ENCODE results near the gene ZNF610. TPM values are rescaled to one million over a fixed set of nuclear protein-coding genes. Genes with fewer than 3 reads are reported as not detected.
"Not testable (repeated sequence)": the region's sequence is repeated elsewhere in the genome, so short reads cannot be mapped to it uniquely, and the experiment has no call there.

ZNF610 gene
- total RNA-seq, 1 donor from 2014 or later, result 18.0 TPM

DNA sequence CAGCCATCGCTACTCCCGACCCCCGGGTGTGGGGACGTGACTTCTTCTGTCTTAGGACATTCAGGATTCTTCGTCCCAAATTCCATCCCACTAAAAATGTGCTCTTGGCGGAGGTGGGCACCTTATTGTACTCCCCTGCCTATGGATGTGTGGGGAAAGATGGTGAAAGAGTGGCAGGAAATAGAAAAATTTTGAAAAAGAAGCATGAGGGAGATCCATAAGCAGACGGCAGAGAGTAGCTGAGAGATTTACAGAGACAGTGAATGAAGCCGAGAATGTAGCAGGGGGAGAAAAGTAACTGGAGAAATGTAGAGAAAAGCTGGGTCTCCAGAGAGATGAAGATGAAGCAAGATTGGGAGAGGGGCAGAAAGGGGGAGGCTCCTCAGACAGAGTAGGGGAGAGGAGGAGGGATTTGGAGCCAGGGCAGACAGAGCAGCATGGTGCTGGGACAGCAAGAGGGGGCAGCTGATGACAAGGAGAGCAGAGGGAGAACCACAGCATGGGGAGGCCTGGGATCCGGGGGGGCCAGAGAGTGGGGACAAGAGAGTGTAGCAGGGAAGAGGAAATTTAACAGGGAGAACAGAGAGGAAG is 843 bp downstream of the ZNF610 start:
- Mint-ChIP-seq H3K4me3 (peak overlapping the region; percentile 97), H3K36me3 (peaks cover 29% of the 10 kb centered on the region), H3K27ac (peak overlapping the region; percentile 93), H3K27me3 (no peaks in the 10 kb centered on the region), H3K9me3 (no peaks in the 10 kb centered on the region), H3K4me1 (ENCODE audit: unreplicated experiment) (peaks cover 13% of the 10 kb centered on the region)
- DNase-seq (ENCODE audit: extremely low spot score, unreplicated experiment), result no peak
- TF ChIP-seq, protein P1, sequence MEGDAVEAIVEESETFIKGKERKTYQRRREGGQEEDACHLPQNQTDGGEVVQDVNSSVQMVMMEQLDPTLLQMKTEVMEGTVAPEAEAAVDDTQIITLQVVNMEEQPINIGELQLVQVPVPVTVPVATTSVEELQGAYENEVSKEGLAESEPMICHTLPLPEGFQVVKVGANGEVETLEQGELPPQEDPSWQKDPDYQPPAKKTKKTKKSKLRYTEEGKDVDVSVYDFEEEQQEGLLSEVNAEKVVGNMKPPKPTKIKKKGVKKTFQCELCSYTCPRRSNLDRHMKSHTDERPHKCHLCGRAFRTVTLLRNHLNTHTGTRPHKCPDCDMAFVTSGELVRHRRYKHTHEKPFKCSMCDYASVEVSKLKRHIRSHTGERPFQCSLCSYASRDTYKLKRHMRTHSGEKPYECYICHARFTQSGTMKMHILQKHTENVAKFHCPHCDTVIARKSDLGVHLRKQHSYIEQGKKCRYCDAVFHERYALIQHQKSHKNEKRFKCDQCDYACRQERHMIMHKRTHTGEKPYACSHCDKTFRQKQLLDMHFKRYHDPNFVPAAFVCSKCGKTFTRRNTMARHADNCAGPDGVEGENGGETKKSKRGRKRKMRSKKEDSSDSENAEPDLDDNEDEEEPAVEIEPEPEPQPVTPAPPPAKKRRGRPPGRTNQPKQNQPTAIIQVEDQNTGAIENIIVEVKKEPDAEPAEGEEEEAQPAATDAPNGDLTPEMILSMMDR (conservative IDR thresholded peaks at IDR 0.05), result no peak

DNA sequence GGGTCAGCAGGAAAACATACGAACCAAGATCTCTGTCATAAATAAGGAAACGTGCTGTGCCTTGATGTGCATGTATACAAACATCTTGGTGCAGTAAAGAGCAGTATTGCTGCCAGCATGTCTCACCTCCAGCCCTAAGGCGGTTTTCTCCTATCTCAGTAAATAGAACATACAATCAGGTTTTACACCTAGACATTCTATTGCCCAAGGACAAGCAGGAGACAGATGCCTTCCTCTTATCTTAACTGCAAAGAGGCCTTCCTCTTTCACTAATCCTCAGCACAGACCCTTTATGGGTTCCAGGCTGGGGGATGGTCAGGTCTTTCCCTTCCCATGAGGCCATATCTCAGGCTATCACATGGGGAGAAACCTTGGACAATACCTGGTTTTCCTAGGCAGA is 3.0 kb downstream of the ZNF610 start:
- peak overlapping the region; percentile 55 for H3K27ac Mint-ChIP-seq
- peak overlapping the region; percentile 71 for H3K4me3 Mint-ChIP-seq
- H3K36me3 Mint-ChIP-seq, result peaks cover 30% of the 10 kb centered on the region
- peaks cover 18% of the 10 kb centered on the region for H3K4me1 Mint-ChIP-seq (ENCODE audit: unreplicated experiment)
- H3K27me3 Mint-ChIP-seq; DNase-seq (ENCODE audit: extremely low spot score, unreplicated experiment); H3K9me3 Mint-ChIP-seq: not testable (repeated sequence)

DNA sequence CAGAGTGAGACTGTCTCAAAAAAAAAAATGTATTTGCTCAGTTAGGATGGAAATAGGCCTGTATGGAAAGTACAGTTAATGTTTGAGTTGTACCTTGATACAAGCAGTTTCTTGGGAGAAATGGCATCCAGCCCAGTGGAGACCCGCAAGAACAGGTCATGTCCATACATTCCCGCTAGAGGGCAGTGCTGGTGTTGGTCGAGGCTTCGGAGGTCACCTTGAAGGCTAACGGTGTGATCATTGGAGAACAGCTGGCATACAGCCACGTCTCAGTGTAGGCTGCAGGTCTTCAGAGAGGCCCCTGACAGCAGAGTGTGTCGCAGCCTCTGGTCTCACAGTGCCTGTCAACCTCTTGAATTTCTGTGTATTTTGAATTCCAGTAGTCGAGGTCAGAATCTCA is 7.5 kb downstream of the ZNF610 start:
- peaks cover 5% of the 10 kb centered on the region for H3K4me1 Mint-ChIP-seq (ENCODE audit: unreplicated experiment)
- H3K27me3 Mint-ChIP-seq, result no peaks in the 10 kb centered on the region
- peak; percentile 71 for DNase-seq (ENCODE audit: extremely low spot score, unreplicated experiment)
- peaks cover 3% of the 10 kb centered on the region for H3K9me3 Mint-ChIP-seq
- TF ChIP-seq, protein P1 (conservative IDR thresholded peaks at IDR 0.05), result peak; percentile 77
- H3K4me3 Mint-ChIP-seq, result no peak overlapping the region
- H3K27ac Mint-ChIP-seq, result peak overlapping the region; percentile 56
- H3K36me3 Mint-ChIP-seq, result peaks cover 25% of the 10 kb centered on the region

DNA sequence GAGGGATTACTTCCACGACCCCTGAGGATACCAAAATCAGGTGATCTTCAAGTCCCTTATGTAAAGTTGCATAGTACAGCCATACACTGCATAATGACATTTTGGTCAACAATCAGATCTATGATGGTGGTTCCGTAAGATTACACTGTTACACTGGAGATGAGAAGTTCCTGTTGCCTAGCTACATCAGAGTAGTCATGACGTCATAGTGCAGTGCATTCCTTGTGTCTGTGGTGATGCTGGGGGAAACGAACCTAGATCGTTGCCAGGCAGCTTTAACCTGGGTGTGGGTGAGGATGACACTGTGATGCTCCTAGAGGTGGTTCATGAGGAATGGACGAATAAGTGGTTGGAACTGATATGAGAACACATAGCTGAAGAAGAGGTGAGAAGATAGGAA is 9.1 kb downstream of the ZNF610 start:
- Mint-ChIP-seq H3K36me3 (peaks cover 27% of the 10 kb centered on the region), H3K4me1 (ENCODE audit: unreplicated experiment) (peaks cover 5% of the 10 kb centered on the region), H3K9me3 (peaks cover 3% of the 10 kb centered on the region), H3K27ac (peak overlapping the region; percentile 11), H3K27me3 (no peaks in the 10 kb centered on the region), H3K4me3 (no peak overlapping the region)
- TF ChIP-seq, protein P1 (conservative IDR thresholded peaks at IDR 0.05), result no peak
- DNase-seq (ENCODE audit: extremely low spot score, unreplicated experiment), result no peak

DNA sequence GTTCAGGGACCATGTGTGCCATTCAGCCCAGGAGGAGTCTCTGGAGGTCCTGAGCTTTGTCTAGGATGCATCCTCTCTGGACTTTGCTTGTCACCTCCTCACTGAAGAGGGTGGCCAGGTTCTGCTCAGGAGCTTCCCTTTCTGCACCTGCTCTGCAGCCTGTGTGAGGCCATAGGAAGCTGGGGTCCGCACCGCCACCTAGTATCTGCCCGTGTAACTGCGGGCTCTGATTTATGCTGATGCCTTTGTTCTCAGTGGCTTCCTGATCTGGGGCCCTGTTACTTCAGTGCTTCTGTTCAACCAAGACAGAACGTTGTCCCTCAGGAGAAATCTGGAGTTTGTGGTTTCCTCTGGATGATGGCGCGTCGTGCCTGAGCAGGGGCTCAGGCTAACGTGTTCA is 15.5 kb downstream of the ZNF610 start:
- H3K9me3 Mint-ChIP-seq, result peaks cover 4% of the 10 kb centered on the region
- DNase-seq (ENCODE audit: extremely low spot score, unreplicated experiment), result no peak
- H3K36me3 Mint-ChIP-seq, result peaks cover 59% of the 10 kb centered on the region
- no peaks in the 10 kb centered on the region for H3K4me1 Mint-ChIP-seq (ENCODE audit: unreplicated experiment)
- no peak overlapping the region for H3K27ac Mint-ChIP-seq
- TF ChIP-seq, protein P1 (conservative IDR thresholded peaks at IDR 0.05), result peak; percentile 42
- H3K4me3 Mint-ChIP-seq, result no peak overlapping the region
- no peaks in the 10 kb centered on the region for H3K27me3 Mint-ChIP-seq

DNA sequence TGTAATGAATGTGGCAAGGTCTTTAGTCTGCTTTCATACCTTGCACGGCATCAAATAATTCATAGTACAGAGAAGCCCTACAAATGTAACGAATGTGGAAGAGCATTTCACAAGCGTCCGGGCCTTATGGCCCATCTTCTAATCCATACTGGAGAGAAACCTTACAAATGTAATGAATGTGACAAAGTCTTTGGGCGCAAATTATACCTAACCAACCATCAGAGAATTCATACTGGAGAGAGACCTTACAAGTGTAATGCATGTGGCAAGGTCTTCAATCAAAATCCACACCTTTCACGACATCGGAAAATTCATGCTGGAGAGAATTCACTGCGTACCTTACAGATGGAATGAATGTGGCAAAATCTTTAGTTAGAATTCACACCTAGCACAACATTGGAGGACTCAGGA is 30.4 kb downstream of the ZNF610 start:
- Mint-ChIP-seq H3K4me1 (ENCODE audit: unreplicated experiment) (no peaks in the 10 kb centered on the region), H3K4me3 (no peak overlapping the region), H3K36me3 (peaks cover 66% of the 10 kb centered on the region), H3K27me3 (no peaks in the 10 kb centered on the region), H3K9me3 (peaks cover 19% of the 10 kb centered on the region), H3K27ac (no peak overlapping the region)
- no peak for DNase-seq (ENCODE audit: extremely low spot score, unreplicated experiment)
- TF ChIP-seq, protein P1 (conservative IDR thresholded peaks at IDR 0.05), result no peak

Measured in type B pancreatic cell (in vitro differentiated cells).